Activated CD8-positive, alpha-beta memory T cell treated with anti-CD3 and anti-CD28 coated beads for 36 hours (primary cell): Measurements from ENCODE around the gene CCDC93. TPM values are rescaled to one million over a fixed set of nuclear protein-coding genes. Genes with fewer than 3 reads are reported as not detected.

ENCODE experiments used
- CTCF ChIA-PET: fragments of 350-600 bp; sonication (Branson Sonifier 250); formaldehyde crosslinking; loops from one replicate; lab custom pipeline; 2021; ENCODE audit warnings: antibody characterized with exemption; lab: Charles Lee
- POLR2A ChIA-PET: fragments of 350-600 bp; sonication (Branson Sonifier 250); formaldehyde crosslinking; loops from one replicate; lab custom pipeline; 2021; ENCODE audit warnings: antibody characterized with exemption; lab: Charles Lee
- total RNA-seq, 2 experiments: library from RNA; stranded (reverse); gene quantifications; one replicate each; pipeline ENCODE4 v1.2.3, GENCODE V29; 2021

The CCDC93 gene
- total RNA-seq, 2 experiments from 2014 or later: 31.7 to 36.5 TPM

GRCh38 chr2:117972476-117973123, 41.3 kb downstream of the CCDC93 start:
- POLR2A ChIA-PET: no interaction called here
- CTCF ChIA-PET: no interaction called here

- POLR2A ChIA-PET: no interaction called here
- CTCF ChIA-PET: interaction anchor here (2.6 kb wide), 1 partner anchor 34 kb away, joined by 8 read pairs; no protein-coding TSS in a partner anchor
These were observed 45.1 kb downstream of the CCDC93 start for GRCh38 chr2:117968722-117969121.

GRCh38 chr2:117967977-117968718, 45.7 kb downstream of the CCDC93 start:
- ChIA-PET CTCF (interaction anchor here (2.6 kb wide), 1 partner anchor 35 kb away, joined by 8 read pairs; no protein-coding TSS in a partner anchor), POLR2A (no interaction called here)

- POLR2A ChIA-PET: no interaction called here
- CTCF ChIA-PET: no interaction called here
These were observed 50.4 kb downstream of the CCDC93 start for GRCh38 chr2:117963446-117963845.

- CTCF ChIA-PET: interaction anchor here (1.9 kb wide), 1 partner anchor 42 kb away, joined by 4 read pairs; no protein-coding TSS in a partner anchor
- POLR2A ChIA-PET: no interaction called here
These were observed 52.7 kb downstream of the CCDC93 start for GRCh38 chr2:117961201-117961600.

- POLR2A ChIA-PET: no interaction called here
- CTCF ChIA-PET: no interaction called here
These were observed 53.6 kb downstream of the CCDC93 start for GRCh38 chr2:117960231-117960630.

- POLR2A ChIA-PET: no interaction called here
- CTCF ChIA-PET: no interaction called here
These were observed 55.7 kb downstream of the CCDC93 start for GRCh38 chr2:117958186-117958585.

GRCh38 chr2:117957616-117958015, 56.3 kb downstream of the CCDC93 start:
- POLR2A ChIA-PET: no interaction called here
- CTCF ChIA-PET: no interaction called here

- CTCF ChIA-PET: no interaction called here
- POLR2A ChIA-PET: no interaction called here
These were observed 57.7 kb downstream of the CCDC93 start for GRCh38 chr2:117956036-117956796.

GRCh38 chr2:117953231-117953630, 60.6 kb downstream of the CCDC93 start:
- ChIA-PET CTCF (no interaction called here), POLR2A (no interaction called here)

GRCh38 chr2:117952701-117953100, 61.2 kb downstream of the CCDC93 start:
- ChIA-PET POLR2A (no interaction called here), CTCF (no interaction called here)

- ChIA-PET POLR2A (no interaction called here), CTCF (no interaction called here)
These were observed 61.6 kb downstream of the CCDC93 start for GRCh38 chr2:117952228-117952627.

GRCh38 chr2:117949806-117950205, 64.1 kb downstream of the CCDC93 start:
- ChIA-PET CTCF (no interaction called here), POLR2A (no interaction called here)

- ChIA-PET POLR2A (no interaction called here), CTCF (interaction anchor here (0.7 to 1.3 kb wide), 2 partner anchors 12 to 396 kb away, joined by 3 read pairs; no protein-coding TSS in a partner anchor)
These were observed 65.3 kb downstream of the CCDC93 start for GRCh38 chr2:117948615-117949014.

GRCh38 chr2:117945296-117945695, 68.6 kb downstream of the CCDC93 start:
- ChIA-PET CTCF (no interaction called here), POLR2A (no interaction called here)

GRCh38 chr2:117944816-117945215, 69.1 kb downstream of the CCDC93 start:
- POLR2A ChIA-PET: no interaction called here
- CTCF ChIA-PET: no interaction called here

GRCh38 chr2:117943013-117943672, 70.7 kb downstream of the CCDC93 start:
- POLR2A ChIA-PET: no interaction called here
- CTCF ChIA-PET: no interaction called here

- ChIA-PET CTCF (no interaction called here), POLR2A (no interaction called here)
These were observed 71.3 kb downstream of the CCDC93 start for GRCh38 chr2:117942551-117942950.

GRCh38 chr2:117941693-117942092, 72.2 kb downstream of the CCDC93 start:
- ChIA-PET CTCF (no interaction called here), POLR2A (no interaction called here)

- CTCF ChIA-PET: no interaction called here
These were observed 73.4 kb downstream of the CCDC93 start for GRCh38 chr2:117940436-117940835.

More at GRCh38 chr2:117940436-117940835, 73.4 kb downstream of the CCDC93 start:
- POLR2A ChIA-PET: no interaction called here
